ENCODE results near the gene UBE2K. TPM values are rescaled to one million over a fixed set of nuclear protein-coding genes. Genes with fewer than 3 reads are reported as not detected.

The UBE2K gene
- polyA plus RNA-seq, 3 donors: 24.2 to 66.8 (median 50.0) TPM

DNA sequence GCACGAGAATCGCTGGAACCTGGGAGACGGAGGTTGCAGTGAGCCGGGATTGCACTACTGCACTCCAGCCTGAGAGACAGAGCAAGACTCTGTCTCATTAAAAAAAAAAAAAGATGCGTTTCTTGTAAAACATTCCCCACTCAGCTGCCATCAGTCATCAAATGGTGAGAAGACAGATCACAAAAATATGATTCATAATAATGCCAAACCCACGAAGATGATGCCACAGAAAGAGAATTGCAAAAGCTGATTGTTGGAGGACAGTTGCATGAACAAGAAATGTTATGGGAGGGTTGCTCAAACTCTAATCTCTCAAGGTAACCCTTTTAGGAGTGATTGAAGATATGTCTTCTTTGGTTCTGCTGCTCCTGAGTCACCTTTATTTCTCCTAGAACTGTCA, 37.9 kb upstream of the UBE2K start:
- DNase-seq: no peak
- Histone ChIP-seq H3K4me1 (ENCODE audit: control insufficient read depth in 1 of 2, insufficient read depth in 2 of 2, low read length in 2 of 2) (peaks cover 6 to 8% of the 10 kb centered on the region in 2 donors), H3K79me2 (ENCODE audit: insufficient read depth, low read length) (no peaks in the 10 kb centered on the region), H3K4me2 (replicated peaks; ENCODE audit: extremely low read depth, low read length, poor library complexity, severe bottlenecking) (no peak overlapping the region), H3K27ac (ENCODE audit: low read depth in 1 of 2, low read length in 2 of 2) (no peak overlapping the region), H4K20me1 (ENCODE audit: insufficient read depth, low read length) (no peaks in the 10 kb centered on the region), H3K36me3 (replicated peaks in 1 of 2; ENCODE audit: control insufficient read depth in 1 of 2, insufficient read depth in 2 of 2, low read length in 2 of 2) (no peaks in the 10 kb centered on the region), H3K9ac (ENCODE audit: insufficient read depth, low read length, poor library complexity, severe bottlenecking) (no peak overlapping the region), H3K9me3 (replicated peaks in 1 of 2; ENCODE audit: control insufficient read depth in 1 of 2, insufficient read depth in 1 of 2, low read length in 2 of 2) (no peaks in the 10 kb centered on the region), H3K4me3 (replicated peaks in 1 of 3; ENCODE audit: low read depth in 2 of 3, low read length in 3 of 3) (no peak overlapping the region), H3K27me3 (ENCODE audit: control insufficient read depth in 2 of 2, insufficient read depth in 2 of 2, low read length in 2 of 2) (no peaks in the 10 kb centered on the region), H2AFZ (ENCODE audit: insufficient read depth, low read depth, low read length, poor library complexity, severe bottlenecking) (no peak overlapping the region)
- Mint-ChIP-seq H3K9me3 (no peaks in the 10 kb centered on the region), H3K27me3 (ENCODE audit: low read depth in 3 of 3) (peaks cover 0 to 2% (median 0%) of the 10 kb centered on the region in 3 donors), H3K27ac (no peak overlapping the region), H3K36me3 (no peaks in the 10 kb centered on the region), H3K4me3 (no peak overlapping the region), H3K4me1 (peaks cover 13% of the 10 kb centered on the region)
- WGBS (ENCODE audit: insufficient coverage): 96% methylated on average over 4 of the region's 6 CpGs
- TF ChIP-seq, protein P1, sequence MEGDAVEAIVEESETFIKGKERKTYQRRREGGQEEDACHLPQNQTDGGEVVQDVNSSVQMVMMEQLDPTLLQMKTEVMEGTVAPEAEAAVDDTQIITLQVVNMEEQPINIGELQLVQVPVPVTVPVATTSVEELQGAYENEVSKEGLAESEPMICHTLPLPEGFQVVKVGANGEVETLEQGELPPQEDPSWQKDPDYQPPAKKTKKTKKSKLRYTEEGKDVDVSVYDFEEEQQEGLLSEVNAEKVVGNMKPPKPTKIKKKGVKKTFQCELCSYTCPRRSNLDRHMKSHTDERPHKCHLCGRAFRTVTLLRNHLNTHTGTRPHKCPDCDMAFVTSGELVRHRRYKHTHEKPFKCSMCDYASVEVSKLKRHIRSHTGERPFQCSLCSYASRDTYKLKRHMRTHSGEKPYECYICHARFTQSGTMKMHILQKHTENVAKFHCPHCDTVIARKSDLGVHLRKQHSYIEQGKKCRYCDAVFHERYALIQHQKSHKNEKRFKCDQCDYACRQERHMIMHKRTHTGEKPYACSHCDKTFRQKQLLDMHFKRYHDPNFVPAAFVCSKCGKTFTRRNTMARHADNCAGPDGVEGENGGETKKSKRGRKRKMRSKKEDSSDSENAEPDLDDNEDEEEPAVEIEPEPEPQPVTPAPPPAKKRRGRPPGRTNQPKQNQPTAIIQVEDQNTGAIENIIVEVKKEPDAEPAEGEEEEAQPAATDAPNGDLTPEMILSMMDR (IDR thresholded peaks at IDR 0.05): no peak
- intact Hi-C loops (cut with micrococcal nuclease): no loop called here

DNA sequence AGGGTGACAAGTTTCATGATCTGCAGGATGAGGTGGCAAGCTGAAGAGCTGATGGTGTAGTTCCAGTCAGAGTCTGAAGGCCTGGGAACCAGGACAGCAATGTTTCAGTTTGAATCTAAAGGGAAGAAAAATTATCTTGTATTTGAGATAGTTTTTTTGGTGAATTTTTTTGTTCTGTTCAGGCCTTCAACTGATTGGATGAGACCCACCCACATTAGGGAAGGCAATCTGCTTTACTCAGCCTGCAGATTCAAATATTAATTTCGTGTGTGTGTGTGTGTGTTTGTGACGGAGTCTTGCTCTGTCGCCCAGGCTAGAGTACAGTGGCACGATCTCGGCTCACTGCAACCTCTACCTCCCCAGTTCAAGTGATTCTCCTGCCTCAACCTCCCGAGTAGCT, 37.2 kb upstream of the UBE2K start:
- Mint-ChIP-seq H3K4me3 (no peak overlapping the region), H3K36me3 (no peaks in the 10 kb centered on the region), H3K27ac (no peak overlapping the region), H3K4me1 (peaks cover 13% of the 10 kb centered on the region), H3K27me3 (ENCODE audit: low read depth in 3 of 3) (peaks cover 0 to 2% (median 0%) of the 10 kb centered on the region in 3 donors), H3K9me3 (no peaks in the 10 kb centered on the region)
- Histone ChIP-seq H3K36me3 (replicated peaks in 1 of 2; ENCODE audit: control insufficient read depth in 1 of 2, insufficient read depth in 2 of 2, low read length in 2 of 2) (no peaks in the 10 kb centered on the region), H2AFZ (ENCODE audit: insufficient read depth, low read depth, low read length, poor library complexity, severe bottlenecking) (no peak overlapping the region), H3K9me3 (replicated peaks in 1 of 2; ENCODE audit: control insufficient read depth in 1 of 2, insufficient read depth in 1 of 2, low read length in 2 of 2) (no peaks in the 10 kb centered on the region), H3K27me3 (ENCODE audit: control insufficient read depth in 2 of 2, insufficient read depth in 2 of 2, low read length in 2 of 2) (no peaks in the 10 kb centered on the region), H3K27ac (ENCODE audit: low read depth in 1 of 2, low read length in 2 of 2) (no peak overlapping the region), H3K79me2 (ENCODE audit: insufficient read depth, low read length) (no peaks in the 10 kb centered on the region), H3K4me3 (replicated peaks in 1 of 3; ENCODE audit: low read depth in 2 of 3, low read length in 3 of 3) (no peak overlapping the region), H3K4me2 (replicated peaks; ENCODE audit: extremely low read depth, low read length, poor library complexity, severe bottlenecking) (no peak overlapping the region), H3K4me1 (ENCODE audit: control insufficient read depth in 1 of 2, insufficient read depth in 2 of 2, low read length in 2 of 2) (peaks cover 6 to 8% of the 10 kb centered on the region in 2 donors), H3K9ac (ENCODE audit: insufficient read depth, low read length, poor library complexity, severe bottlenecking) (no peak overlapping the region), H4K20me1 (ENCODE audit: insufficient read depth, low read length) (no peaks in the 10 kb centered on the region)
- TF ChIP-seq, protein P1 (IDR thresholded peaks at IDR 0.05): no peak
- DNase-seq: no peak
- intact Hi-C loops (cut with micrococcal nuclease): no loop called here
- no CpG with 5 or more reads among the region's 6 CpGs for WGBS (ENCODE audit: insufficient coverage)
